HG03469 (cell line): ENCODE results near the gene TMPO.
"Not testable (repeated sequence)": the region's sequence is repeated elsewhere in the genome, so short reads cannot be mapped to it uniquely, and the experiment has no call there.

Experiments
- ATAC-seq: cut with Tn5 transposase; IDR thresholded peaks from one replicate; pipeline ENCODE4 v1.9.1; 2021; ENCODE audit warnings: mild to moderate bottlenecking, moderate library complexity, moderate number of reproducible peaks; ENCODE audit not compliant: unreplicated experiment

TMPO gene

GRCh38 chr12:98509063-98509462, 6.3 kb upstream of the TMPO start:
- no peak for ATAC-seq

- not testable (repeated sequence) for ATAC-seq
Measured at GRCh38 chr12:98511806-98512205, 3.6 kb upstream of the TMPO start.

GRCh38 chr12:98513379-98514322, 1.7 kb upstream of the TMPO start:
- ATAC-seq = no peak

- no peak for ATAC-seq
Measured at GRCh38 chr12:98514982-98515286, 456 bp upstream of the TMPO start.

- ATAC-seq = peak; percentile 47
Measured at GRCh38 chr12:98516111-98516873, 902 bp downstream of the TMPO start.

- no peak for ATAC-seq
Measured at GRCh38 chr12:98519257-98519907, 4.0 kb downstream of the TMPO start.

- no peak for ATAC-seq
Measured at GRCh38 chr12:98530068-98530467, 14.7 kb downstream of the TMPO start.

GRCh38 chr12:98532687-98533304, 17.4 kb downstream of the TMPO start:
- ATAC-seq = no peak

- no peak for ATAC-seq
Measured at GRCh38 chr12:98533723-98534251, 18.4 kb downstream of the TMPO start.

GRCh38 chr12:98538031-98538430, 22.6 kb downstream of the TMPO start:
- no peak for ATAC-seq

- no peak for ATAC-seq
Measured at GRCh38 chr12:98543701-98544100, 28.3 kb downstream of the TMPO start.

GRCh38 chr12:98544751-98545150, 29.4 kb downstream of the TMPO start:
- no peak for ATAC-seq

- ATAC-seq = no peak
Measured at GRCh38 chr12:98549371-98550110, 34.2 kb downstream of the TMPO start.

GRCh38 chr12:98551787-98552186, 36.4 kb downstream of the TMPO start:
- ATAC-seq = no peak

- ATAC-seq = not testable (repeated sequence)
Measured at GRCh38 chr12:98558097-98558496, 42.7 kb downstream of the TMPO start.

- ATAC-seq = no peak
Measured at GRCh38 chr12:98559666-98560065, 44.3 kb downstream of the TMPO start.

- ATAC-seq = no peak
Measured at GRCh38 chr12:98561846-98562245, 46.5 kb downstream of the TMPO start.

- no peak for ATAC-seq
Measured at GRCh38 chr12:98572010-98572409, 56.6 kb downstream of the TMPO start.

GRCh38 chr12:98574110-98574509, 58.7 kb downstream of the TMPO start:
- ATAC-seq = no peak

- no peak for ATAC-seq
Measured at GRCh38 chr12:98575013-98575412, 59.6 kb downstream of the TMPO start.
